HUES64 (cell line): Measurements from ENCODE around the gene PLPPR4.
"Not testable (repeated sequence)": the region's sequence is repeated elsewhere in the genome, so short reads cannot be mapped to it uniquely, and the experiment has no call there.

Experiments
- H3K27ac ChIP-seq: 2 replicates; pipeline ENCODE4 v1.7.0; 2013; ENCODE audit warnings: low read depth, low read length, inconsistent platforms
- H3K27me3 ChIP-seq: 2 replicates; pipeline ENCODE4 v1.6.1; 2013; ENCODE audit warnings: mild to moderate bottlenecking, low read length; ENCODE audit not compliant: insufficient read depth
- H3K36me3 ChIP-seq: 2 replicates; pipeline ENCODE4 v1.6.1; 2013; ENCODE audit warnings: mild to moderate bottlenecking, low read length; ENCODE audit not compliant: insufficient read depth
- H3K4me1 ChIP-seq: 2 replicates; pipeline ENCODE4 v1.6.1; 2013; ENCODE audit warnings: mild to moderate bottlenecking, low read length, moderate library complexity; ENCODE audit not compliant: insufficient read depth
- H3K4me3 ChIP-seq: 2 replicates; pipeline ENCODE4 v1.5.1; 2013; ENCODE audit warnings: mild to moderate bottlenecking, low read length, moderate library complexity
- H3K9ac ChIP-seq: 2 replicates; pipeline ENCODE4 v1.6.1; 2013; ENCODE audit warnings: mild to moderate bottlenecking, low read depth, low read length
- H3K9me3 ChIP-seq: 2 replicates; pipeline ENCODE4 v1.6.1; 2013; ENCODE audit warnings: low read depth, low read length; ENCODE audit not compliant: insufficient read depth
- WGBS: fragments of 150-250, 120-280 bp; methylation state at CpG from one replicate; pipeline ENCODE4 v1.1.7; 2013; ENCODE audit warnings: missing lambda C conversion rate; 5-methylcytosine and 5-hydroxymethylcytosine counted together

The PLPPR4 gene

DNA sequence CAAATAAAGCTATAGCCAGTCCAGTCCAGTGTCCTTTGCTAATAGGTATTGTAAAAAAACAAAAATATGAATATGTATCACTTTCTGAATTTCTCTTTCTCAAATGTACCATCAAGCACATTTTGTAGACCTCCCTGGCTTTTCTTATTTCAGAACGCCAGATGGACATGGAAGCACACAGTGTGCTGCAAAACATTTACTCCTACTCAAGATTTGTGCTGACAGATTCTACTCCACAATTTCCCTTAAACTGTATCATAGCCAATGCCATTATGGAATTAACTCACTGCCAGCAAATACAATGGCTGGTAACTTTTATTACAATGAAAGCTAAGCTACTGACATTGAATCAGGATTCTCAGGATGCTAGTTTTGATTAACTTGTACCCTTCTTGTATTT lies 30.8 kb upstream of the PLPPR4 start:
- WGBS, result 98% methylated on average over 1 of the region's 1 CpG
- Histone ChIP-seq H3K9me3 (no peaks in the 10 kb centered on the region), H3K9ac (no peak overlapping the region), H3K4me1 (no peaks in the 10 kb centered on the region), H3K27me3 (no peaks in the 10 kb centered on the region), H3K4me3 (no peak overlapping the region), H3K36me3 (no peaks in the 10 kb centered on the region), H3K27ac (no peak overlapping the region)

GRCh38 chr1:99236756-99237155 lies 27.5 kb upstream of the PLPPR4 start:
- H3K36me3 ChIP-seq, result no peaks in the 10 kb centered on the region
- H3K4me3 ChIP-seq, result no peak overlapping the region
- H3K9ac ChIP-seq, result no peak overlapping the region
- no peaks in the 10 kb centered on the region for H3K4me1 ChIP-seq
- no peaks in the 10 kb centered on the region for H3K9me3 ChIP-seq
- no peak overlapping the region for H3K27ac ChIP-seq
- H3K27me3 ChIP-seq, result no peaks in the 10 kb centered on the region

DNA sequence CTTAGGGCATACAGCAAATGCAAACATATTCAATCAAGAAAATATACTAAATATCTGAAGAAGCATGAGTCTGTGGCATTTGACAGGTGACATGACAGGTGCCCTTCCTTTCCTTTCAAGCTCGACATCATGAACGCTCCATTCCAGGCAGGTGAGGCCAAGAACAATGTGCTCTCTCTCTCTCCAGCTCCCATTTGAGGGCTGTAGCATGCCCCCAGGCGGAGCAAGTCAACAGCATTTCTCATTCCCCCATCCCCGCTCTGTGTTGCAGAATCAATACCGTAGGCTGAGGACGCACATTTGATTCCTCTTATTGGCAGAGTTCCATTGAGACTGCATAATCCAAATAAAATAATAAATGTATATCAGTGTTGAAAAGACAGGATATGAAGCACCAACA lies 24.6 kb upstream of the PLPPR4 start:
- H3K27ac ChIP-seq, result no peak overlapping the region
- no peak overlapping the region for H3K4me3 ChIP-seq
- no peaks in the 10 kb centered on the region for H3K4me1 ChIP-seq
- H3K9me3 ChIP-seq, result no peaks in the 10 kb centered on the region
- 77% methylated on average over 6 of the region's 6 CpGs for WGBS
- H3K36me3 ChIP-seq, result no peaks in the 10 kb centered on the region
- no peaks in the 10 kb centered on the region for H3K27me3 ChIP-seq
- H3K9ac ChIP-seq, result no peak overlapping the region

- H3K27ac ChIP-seq, result no peak overlapping the region
- H3K27me3 ChIP-seq, result no peaks in the 10 kb centered on the region
- no peaks in the 10 kb centered on the region for H3K4me1 ChIP-seq
- no peak overlapping the region for H3K4me3 ChIP-seq
- WGBS, result 100% methylated on average over 1 of the region's 2 CpGs
- H3K9me3 ChIP-seq, result no peaks in the 10 kb centered on the region
- H3K9ac ChIP-seq, result no peak overlapping the region
- no peaks in the 10 kb centered on the region for H3K36me3 ChIP-seq
Observed at GRCh38 chr1:99240621-99241020, 23.7 kb upstream of the PLPPR4 start.

DNA sequence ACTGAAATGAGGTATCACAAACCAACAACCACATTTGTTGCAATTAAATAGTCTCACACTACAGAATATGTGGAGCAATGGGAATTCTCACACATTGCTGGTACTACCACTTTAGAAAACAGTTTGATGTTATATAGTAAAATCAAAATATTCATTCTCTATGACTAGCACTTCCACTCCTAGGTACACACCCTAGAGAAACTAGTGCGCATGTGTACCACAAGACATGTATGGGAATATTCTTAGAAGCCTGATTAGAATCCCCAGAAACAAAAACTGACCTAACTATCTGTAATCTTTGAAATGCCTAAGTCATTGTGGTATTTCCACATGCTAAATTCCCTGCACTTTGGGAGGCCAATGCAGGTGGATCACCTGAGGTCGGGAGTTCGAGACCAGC lies 18.1 kb upstream of the PLPPR4 start:
- H3K4me1 ChIP-seq, result no peaks in the 10 kb centered on the region
- no peak overlapping the region for H3K4me3 ChIP-seq
- H3K27me3 ChIP-seq, result no peaks in the 10 kb centered on the region
- no peak overlapping the region for H3K9ac ChIP-seq
- H3K36me3 ChIP-seq, result no peaks in the 10 kb centered on the region
- 95% methylated on average over 3 of the region's 3 CpGs for WGBS
- H3K27ac ChIP-seq, result no peak overlapping the region
- no peaks in the 10 kb centered on the region for H3K9me3 ChIP-seq

GRCh38 chr1:99247199-99247598 lies 17.1 kb upstream of the PLPPR4 start:
- Histone ChIP-seq H3K9ac (no peak overlapping the region), H3K36me3 (no peaks in the 10 kb centered on the region), H3K27ac (no peak overlapping the region), H3K27me3 (no peaks in the 10 kb centered on the region), H3K9me3 (no peaks in the 10 kb centered on the region), H3K4me3 (no peak overlapping the region), H3K4me1 (peaks cover under 1% of the 10 kb centered on the region; the same call in 1 of the 2 replicates)
- WGBS, result 63% methylated on average over 1 of the region's 2 CpGs

DNA sequence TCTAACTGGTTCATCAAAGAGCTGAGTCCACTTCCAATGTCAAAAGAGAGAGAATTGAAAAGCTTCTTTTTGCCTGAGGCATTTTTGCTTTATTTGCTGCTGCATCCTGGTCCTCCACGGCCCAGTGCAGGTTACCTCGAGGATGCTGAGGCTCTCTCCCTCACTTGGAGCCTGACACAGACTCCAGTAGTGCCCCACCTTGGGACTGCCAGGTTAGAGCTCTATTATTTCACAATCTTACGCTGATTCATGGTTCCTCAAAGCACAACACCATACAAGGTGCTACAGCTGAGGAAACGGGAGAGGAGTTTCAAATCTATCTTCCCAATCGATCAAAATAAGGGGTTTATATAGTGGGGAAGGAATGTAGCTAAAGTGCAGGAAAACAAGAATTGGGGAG lies 13.6 kb upstream of the PLPPR4 start:
- H3K9ac ChIP-seq, result no peak overlapping the region
- H3K4me3 ChIP-seq, result no peak overlapping the region
- H3K9me3 ChIP-seq, result no peaks in the 10 kb centered on the region
- peaks cover 10% of the 10 kb centered on the region; the same call in 1 of the 2 replicates for H3K4me1 ChIP-seq
- no peak overlapping the region for H3K27ac ChIP-seq
- no peaks in the 10 kb centered on the region for H3K27me3 ChIP-seq
- no peaks in the 10 kb centered on the region for H3K36me3 ChIP-seq
- WGBS, result 93% methylated on average over 5 of the region's 5 CpGs

- H3K4me3 ChIP-seq, result no peak overlapping the region
- H3K4me1 ChIP-seq, result peaks cover 10% of the 10 kb centered on the region; the same call in 1 of the 2 replicates
- H3K36me3 ChIP-seq, result no peaks in the 10 kb centered on the region
- H3K27ac ChIP-seq, result no peak overlapping the region
- no peaks in the 10 kb centered on the region for H3K27me3 ChIP-seq
- no peaks in the 10 kb centered on the region for H3K9me3 ChIP-seq
- 100% methylated on average over 1 of the region's 1 CpG for WGBS
- no peak overlapping the region for H3K9ac ChIP-seq
Observed at GRCh38 chr1:99251308-99251707, 13.0 kb upstream of the PLPPR4 start.

- Histone ChIP-seq H3K4me3 (no peak overlapping the region), H3K9me3 (no peaks in the 10 kb centered on the region), H3K27me3 (no peaks in the 10 kb centered on the region), H3K9ac (no peak overlapping the region), H3K4me1 (peaks cover 10% of the 10 kb centered on the region; the same call in 1 of the 2 replicates), H3K27ac (no peak overlapping the region), H3K36me3 (no peaks in the 10 kb centered on the region)
- 72% methylated on average over 2 of the region's 2 CpGs for WGBS
Observed at GRCh38 chr1:99252630-99253029, 11.7 kb upstream of the PLPPR4 start.

DNA sequence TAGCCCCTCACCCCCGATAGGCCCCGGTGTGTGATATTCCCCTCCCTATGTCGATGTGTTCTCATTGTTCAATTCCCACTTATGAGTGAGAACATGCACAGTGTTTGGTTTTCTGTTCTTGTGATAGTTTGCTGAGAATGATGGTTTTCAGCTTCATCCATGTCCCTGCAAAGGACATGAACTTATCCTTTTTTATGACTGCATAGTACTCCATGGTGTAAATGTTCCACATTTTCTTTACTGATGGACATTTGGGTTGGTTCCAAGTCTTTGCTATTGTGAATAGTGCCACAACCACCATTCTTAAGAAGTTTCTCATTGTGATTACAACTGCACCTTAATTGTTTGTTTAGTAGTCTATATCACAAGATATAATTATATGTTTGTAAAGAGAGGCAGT lies 3.9 kb upstream of the PLPPR4 start:
- H3K4me3 ChIP-seq, H3K4me1 ChIP-seq, H3K36me3 ChIP-seq, H3K9ac ChIP-seq, H3K27ac ChIP-seq, H3K9me3 ChIP-seq: not testable (repeated sequence)
- WGBS, result 94% methylated on average over 3 of the region's 3 CpGs
- peaks cover 34% of the 10 kb centered on the region for H3K27me3 ChIP-seq

DNA sequence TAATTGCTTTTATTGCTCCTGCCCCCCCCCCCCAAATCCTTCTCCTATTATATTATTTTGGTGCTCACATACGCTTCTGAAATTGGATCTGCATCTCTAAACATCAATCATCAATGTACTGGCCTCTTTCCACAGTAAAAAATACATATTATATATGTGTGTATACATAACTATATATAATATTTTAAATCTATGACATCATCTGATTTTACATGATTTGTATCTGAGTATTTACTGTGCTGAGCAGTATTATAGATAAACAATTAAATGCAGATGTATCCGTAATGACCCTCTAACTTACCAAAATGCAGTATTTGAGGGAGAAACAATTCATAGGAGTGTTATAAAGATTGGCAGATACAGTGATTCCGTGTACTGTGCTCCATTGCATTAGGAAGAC lies 832 bp downstream of the PLPPR4 start:
- Histone ChIP-seq H3K27me3 (peaks cover 46% of the 10 kb centered on the region), H3K36me3 (no peaks in the 10 kb centered on the region), H3K27ac (no peak overlapping the region), H3K9me3 (no peaks in the 10 kb centered on the region), H3K4me1 (no peaks in the 10 kb centered on the region), H3K4me3 (peak overlapping the region; percentile 63), H3K9ac (no peak overlapping the region)
- WGBS, result 92% methylated on average over 2 of the region's 3 CpGs

DNA sequence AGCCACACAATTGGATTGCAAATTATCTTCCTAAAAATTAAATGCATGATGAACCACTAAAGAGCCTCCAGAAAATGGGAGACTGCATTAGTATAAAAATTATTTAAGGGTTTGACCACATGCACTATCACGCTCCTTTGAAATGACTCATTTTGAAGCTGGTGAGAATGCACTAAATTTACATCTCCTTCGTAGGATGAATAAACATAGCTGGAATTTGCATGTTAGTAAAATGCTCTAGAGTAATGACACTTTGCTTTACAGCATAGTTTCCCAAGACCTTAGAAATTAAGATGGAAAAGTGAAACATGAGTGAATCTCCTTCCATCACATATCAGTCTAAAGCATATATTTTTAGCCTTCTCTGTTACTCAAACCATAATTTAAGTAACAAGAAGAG lies 2.4 kb downstream of the PLPPR4 start:
- H3K27me3 ChIP-seq, result peaks cover 46% of the 10 kb centered on the region
- WGBS, result 86% methylated on average over 2 of the region's 2 CpGs
- H3K36me3 ChIP-seq, result no peaks in the 10 kb centered on the region
- H3K9ac ChIP-seq, result no peak overlapping the region
- H3K27ac ChIP-seq, result no peak overlapping the region
- no peaks in the 10 kb centered on the region for H3K4me1 ChIP-seq
- no peak overlapping the region for H3K4me3 ChIP-seq
- no peaks in the 10 kb centered on the region for H3K9me3 ChIP-seq
